HG03342 (cell line): ENCODE data around the gene SNRNP48.

Experiments
- ATAC-seq: cut with Tn5 transposase; IDR thresholded peaks from one replicate; pipeline ENCODE4 v1.9.1; 2021; ENCODE audit warnings: mild to moderate bottlenecking, moderate library complexity; ENCODE audit not compliant: unreplicated experiment

The SNRNP48 gene, protein sequence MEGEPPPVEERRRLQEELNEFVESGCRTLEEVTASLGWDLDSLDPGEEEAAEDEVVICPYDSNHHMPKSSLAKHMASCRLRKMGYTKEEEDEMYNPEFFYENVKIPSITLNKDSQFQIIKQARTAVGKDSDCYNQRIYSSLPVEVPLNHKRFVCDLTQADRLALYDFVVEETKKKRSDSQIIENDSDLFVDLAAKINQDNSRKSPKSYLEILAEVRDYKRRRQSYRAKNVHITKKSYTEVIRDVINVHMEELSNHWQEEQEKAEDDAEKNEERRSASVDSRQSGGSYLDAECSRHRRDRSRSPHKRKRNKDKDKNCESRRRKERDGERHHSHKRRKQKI

DNA sequence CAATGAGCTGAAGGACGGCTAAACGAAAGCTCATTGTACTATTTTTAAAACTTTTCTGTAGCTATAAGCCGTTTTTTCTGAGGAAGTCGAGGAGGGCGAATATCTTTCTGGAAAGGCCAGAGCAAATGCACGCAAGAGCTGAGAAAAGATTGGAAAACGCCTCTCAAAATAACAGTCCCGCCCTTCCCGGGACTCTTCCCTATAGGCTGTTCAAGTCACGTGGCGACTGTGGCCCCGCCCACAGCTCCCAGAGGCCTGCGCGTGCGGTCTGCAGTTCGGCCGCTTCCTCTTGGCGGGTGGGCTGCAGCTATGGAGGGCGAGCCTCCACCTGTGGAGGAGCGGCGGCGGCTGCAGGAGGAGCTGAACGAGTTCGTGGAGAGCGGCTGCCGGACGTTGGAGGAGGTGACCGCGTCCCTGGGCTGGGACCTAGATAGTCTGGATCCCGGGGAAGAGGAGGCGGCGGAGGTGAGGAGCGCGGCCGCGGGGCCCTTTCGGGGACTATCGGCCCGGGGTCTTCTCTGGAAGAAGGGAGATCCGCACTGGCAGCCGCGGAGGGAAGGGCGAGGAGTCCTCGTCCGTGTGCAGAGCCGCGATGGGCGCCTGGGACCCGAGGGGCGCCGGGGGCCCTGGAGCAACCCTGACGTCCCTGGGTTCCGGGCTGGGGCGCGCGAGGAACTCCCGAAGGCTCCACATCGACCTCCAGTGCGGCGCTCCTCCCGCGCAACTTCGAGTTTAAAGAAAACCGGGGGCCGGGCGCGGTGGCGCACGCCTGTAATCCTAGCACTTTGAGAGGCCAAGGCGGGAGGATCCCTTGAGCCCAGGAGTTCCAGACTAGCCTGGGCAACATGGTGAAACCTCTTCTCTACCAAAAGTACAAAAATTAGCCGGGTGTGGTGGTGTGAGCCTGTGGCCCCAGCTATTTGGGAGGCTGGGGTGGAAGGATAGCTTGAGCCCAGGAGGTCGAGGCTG is at the start of gene SNRNP48:
Gene SNRNP48, plus strand, starts transcription at position 250 of the 969 bp plus-strand sequence. Its CDS starts 60 bp downstream, at position 310.
- ATAC-seq = peak; percentile 99

- ATAC-seq = no peak
Measured at GRCh38 chr6:7540595-7540994, 49.4 kb upstream of the SNRNP48 start.

GRCh38 chr6:7541175-7542064 is 48.6 kb upstream of the SNRNP48 start, which contains the start of gene DSP:
DSP (plus strand) TSS chr6:7541671; CDS start chr6:7541916, 245 bp downstream.
- ATAC-seq = no peak

DNA sequence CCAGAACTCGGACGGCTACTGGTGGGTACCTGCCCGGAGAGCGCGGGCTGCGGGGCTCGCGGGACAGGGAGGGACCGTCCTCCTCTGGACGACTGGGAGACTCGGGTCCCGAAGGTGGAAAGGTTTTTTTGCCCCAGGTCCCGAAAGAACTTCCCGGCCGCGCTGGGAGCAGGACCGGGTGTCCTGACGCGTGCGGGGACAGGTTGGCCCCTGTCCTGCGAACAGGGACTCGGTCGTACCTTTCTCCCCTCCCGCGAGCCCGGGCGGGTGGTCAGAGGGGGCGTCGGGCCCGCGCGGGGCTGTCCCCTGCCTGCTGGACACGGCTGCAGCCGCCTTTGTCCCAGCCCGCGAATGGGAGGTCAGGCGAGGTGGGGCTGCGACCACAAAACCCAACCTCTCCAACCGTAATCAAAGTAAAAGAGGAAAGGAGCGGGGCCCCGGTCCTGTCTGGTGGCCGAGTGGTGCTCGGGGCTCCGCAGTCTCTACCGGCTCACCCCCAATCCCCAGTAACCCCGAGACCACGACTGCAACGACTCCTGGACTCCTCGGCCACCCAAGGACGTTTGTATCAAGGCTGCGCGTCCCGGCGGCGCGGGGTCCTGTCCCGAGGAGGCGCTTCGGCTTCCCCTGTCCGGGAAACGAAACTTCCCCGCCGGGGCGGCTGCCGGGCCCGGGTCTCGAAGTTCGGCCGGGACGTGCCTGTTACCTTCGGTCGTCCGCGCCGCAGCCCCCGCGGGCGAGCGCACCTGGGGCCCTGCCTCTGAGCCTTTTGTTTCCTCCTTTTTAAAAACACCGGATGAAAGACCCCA is 47.7 kb upstream of the SNRNP48 start:
- no peak for ATAC-seq

- ATAC-seq = no peak
Measured at GRCh38 chr6:7542874-7543624, 46.9 kb upstream of the SNRNP48 start.

DNA sequence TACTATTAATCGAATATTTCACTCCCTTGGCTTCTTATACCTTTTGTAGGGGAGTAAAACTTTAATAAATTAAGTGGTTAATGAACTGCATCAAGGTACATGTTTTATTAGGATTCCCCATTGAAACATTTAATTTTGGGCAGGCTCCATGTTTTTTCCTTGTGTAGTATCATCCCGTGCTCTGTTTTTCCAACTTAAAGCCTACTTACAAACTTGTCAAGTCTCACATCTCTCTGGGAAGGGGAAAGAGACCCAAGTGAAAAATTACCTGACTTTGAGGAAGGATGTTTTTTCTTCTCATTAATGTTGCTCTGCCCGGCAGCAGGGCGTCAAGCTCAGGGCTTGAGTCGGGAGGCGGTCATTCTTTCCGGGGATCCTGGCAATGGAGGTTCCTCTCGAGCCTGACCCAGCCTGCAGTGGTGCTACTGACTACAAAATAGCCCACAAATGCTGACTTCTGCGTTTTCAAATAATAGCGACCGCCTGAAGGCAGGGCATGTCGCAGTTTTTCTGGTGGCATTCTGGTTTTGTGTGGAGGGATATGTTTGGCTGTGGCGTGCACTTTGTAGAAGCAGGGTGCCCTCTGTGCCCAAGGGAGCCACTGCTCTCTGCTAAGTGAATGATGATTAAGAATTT is 46.1 kb upstream of the SNRNP48 start:
- ATAC-seq = no peak

GRCh38 chr6:7544597-7544996 is 45.4 kb upstream of the SNRNP48 start:
- ATAC-seq = no peak

GRCh38 chr6:7545316-7546019 is 44.5 kb upstream of the SNRNP48 start:
- no peak for ATAC-seq

DNA sequence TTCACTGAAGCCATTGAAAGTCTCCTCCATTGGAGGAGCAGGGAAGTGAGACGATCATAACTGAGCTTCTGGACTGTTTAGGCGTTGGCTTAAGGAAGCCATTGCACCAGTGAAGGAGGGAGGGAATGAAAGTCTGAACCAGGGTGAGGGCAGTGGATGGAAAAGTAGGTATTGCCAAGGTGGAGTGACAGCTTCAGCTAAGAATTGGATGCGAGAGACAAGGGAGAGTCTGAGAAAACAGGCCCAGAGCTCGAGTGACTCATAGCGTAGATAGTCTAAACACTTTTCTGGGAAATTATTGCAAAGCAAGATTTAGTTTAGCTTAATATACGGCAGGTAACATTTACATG is 44.0 kb upstream of the SNRNP48 start:
- ATAC-seq = no peak

DNA sequence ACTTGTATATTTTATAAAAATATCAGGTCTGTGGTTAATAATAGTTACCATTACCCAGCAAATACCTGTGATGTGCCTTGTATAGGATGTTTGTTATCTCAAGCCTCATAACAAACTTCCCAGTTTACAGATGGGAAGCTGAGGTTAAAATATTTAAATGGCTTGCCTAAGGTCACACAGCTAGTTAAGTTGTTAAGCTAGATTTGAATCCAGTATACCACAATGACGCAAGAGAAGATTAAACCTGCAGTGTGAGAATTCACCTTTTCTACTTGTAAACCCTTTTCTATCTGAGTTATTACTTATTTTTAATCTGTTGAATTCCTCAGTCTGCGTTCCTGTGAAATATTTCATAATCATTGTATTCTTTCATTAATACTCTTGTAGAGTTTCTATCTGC is 43.6 kb upstream of the SNRNP48 start:
- no peak for ATAC-seq

- no peak for ATAC-seq
Measured at GRCh38 chr6:7546896-7547295, 43.1 kb upstream of the SNRNP48 start.

- no peak for ATAC-seq
Measured at GRCh38 chr6:7547315-7547714, 42.7 kb upstream of the SNRNP48 start.

- ATAC-seq = no peak
Measured at GRCh38 chr6:7550433-7550801, 39.6 kb upstream of the SNRNP48 start.

- ATAC-seq = no peak
Measured at GRCh38 chr6:7554533-7555275, 35.3 kb upstream of the SNRNP48 start.

DNA sequence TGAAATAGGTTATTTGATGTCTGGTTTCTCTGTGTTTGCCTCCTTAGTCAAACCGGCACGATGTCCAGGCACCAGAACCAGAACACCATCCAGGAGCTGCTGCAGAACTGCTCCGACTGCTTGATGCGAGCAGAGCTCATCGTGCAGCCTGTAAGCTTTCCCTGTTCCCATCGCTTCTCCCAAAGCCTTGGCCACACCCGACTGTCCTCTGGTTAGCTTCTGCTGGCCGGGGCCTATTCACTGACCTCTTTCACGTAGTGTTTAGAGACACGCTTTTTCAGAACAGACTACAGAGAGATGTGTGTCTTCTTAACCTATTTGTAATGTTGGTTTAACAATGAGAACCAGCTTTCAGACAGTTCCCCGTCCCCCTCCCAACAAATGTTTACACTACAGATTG is 34.3 kb upstream of the SNRNP48 start:
- ATAC-seq = no peak

- no peak for ATAC-seq
Measured at GRCh38 chr6:7556394-7557106, 33.4 kb upstream of the SNRNP48 start.

DNA sequence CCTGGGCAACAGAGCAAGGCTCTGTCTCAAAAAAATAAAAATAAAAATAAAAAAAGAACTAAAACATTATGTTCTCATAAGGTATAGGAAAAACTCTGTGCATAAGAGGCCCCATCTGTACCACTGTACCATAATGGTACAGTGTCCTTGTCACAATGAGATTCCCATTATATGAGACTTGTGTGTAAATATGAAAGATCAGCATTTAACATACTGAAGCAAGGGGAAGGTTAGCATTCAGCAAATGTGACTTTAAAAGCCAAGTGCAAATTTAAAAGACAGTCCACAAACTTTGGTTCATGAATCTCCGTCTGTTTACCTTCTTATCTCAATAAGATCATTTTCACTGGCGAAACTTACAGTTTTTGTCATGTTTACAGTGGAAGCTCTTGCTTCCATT is 32.3 kb upstream of the SNRNP48 start:
- no peak for ATAC-seq
